Measurements from ENCODE around the gene NUP210.

The NUP210 gene

DNA sequence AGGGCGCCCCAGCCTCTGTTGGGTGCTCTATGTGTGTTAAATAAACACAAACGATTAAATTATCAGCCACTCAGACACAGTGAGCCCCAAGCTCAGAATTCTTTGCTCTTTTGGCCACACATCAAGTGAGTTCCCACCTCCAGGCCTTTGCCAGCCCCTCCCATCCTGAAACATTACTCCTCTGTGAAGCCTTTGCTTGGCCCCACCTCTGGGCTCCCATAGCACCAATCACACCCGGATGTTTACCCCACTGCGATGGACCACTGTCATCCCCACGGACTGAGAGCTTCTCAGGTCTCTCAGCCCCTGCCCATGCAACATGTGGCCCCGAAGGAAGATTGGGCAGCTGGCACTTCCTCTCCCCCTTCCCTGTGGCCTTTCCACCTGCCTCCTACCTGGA is 85.1 kb downstream of the NUP210 start:
- H4K8ac ChIP-seq (ENCODE audit: low read depth, low read length) = no peak overlapping the region
- no peak overlapping the region for H3K4me2 ChIP-seq (ENCODE audit: low read length)
- no peak overlapping the region for H3K56ac ChIP-seq (ENCODE audit: low read length)
- no peak overlapping the region for H3K4ac ChIP-seq (ENCODE audit: low read depth, low read length)
- no peak overlapping the region for H3K4me3 ChIP-seq (ENCODE audit: low read length)
- H3K79me2 ChIP-seq (ENCODE audit: control insufficient read depth, insufficient read depth, low read length) = no peaks in the 10 kb centered on the region
- H3K27me3 ChIP-seq (ENCODE audit: insufficient read depth, low read length, poor library complexity) = no peaks in the 10 kb centered on the region
- no peak overlapping the region for H2BK5ac ChIP-seq (ENCODE audit: low read length)
- no peak overlapping the region for H3K23ac ChIP-seq (ENCODE audit: low read length)
- DNase-seq = no peak
- H3K79me1 ChIP-seq (ENCODE audit: low read length) = no peaks in the 10 kb centered on the region
- H2BK120ac ChIP-seq (ENCODE audit: low read depth, low read length) = no peak overlapping the region
- no CpG with 5 or more reads among the region's 6 CpGs for WGBS (ENCODE audit: extremely low coverage, insufficient coverage, low lambda C conversion rate)
- no peak overlapping the region for H2AK5ac ChIP-seq (ENCODE audit: low read length)
- H3K4me1 ChIP-seq (ENCODE audit: control insufficient read depth, low read depth, low read length) = no peaks in the 10 kb centered on the region
- no peak overlapping the region for H3K27ac ChIP-seq (ENCODE audit: low read depth, low read length)
- H2BK15ac ChIP-seq (replicated peaks; ENCODE audit: low read depth) = no peak overlapping the region
- H4K5ac ChIP-seq (ENCODE audit: low read length) = no peak overlapping the region
- H3K18ac ChIP-seq (ENCODE audit: low read length) = no peak overlapping the region
- H3K36me3 ChIP-seq (ENCODE audit: control insufficient read depth, insufficient read depth, low read length) = no peaks in the 10 kb centered on the region
- no peak overlapping the region for H3K9ac ChIP-seq (ENCODE audit: low read length)

DNA sequence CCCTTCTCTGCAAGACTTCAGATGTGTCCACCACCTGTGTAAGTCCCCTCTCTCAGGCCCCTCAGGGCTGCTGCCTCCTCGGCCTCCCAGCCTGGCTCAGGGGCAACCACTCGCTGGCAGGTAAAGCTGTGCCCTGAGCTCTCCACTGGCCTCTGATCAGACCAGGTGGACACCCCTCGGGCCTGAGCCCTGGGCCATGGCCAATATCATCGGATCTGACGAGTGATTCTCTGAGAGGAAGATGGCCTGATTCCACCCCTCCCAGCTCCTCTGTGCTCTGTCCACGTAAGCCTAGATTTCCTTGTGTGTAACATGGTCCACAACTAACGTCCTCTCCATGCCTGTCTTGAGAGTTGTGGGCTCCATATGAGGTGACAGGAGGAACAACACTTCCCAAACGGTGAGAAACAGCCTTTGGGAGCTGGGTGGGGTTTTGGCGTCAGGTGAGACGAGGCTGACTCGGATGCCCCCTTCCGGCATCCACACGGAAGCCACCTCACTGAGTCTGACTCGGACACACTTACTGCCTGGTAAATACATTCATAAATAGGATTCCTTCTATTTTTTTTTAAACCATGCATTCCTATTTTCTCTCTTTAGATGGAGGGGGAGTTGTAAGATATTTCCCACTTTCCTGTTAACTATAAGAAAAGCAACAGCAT is 86.8 kb downstream of the NUP210 start:
- Histone ChIP-seq H2BK15ac (replicated peaks; ENCODE audit: low read depth) (no peak overlapping the region), H4K8ac (ENCODE audit: low read depth, low read length) (no peak overlapping the region), H3K9ac (ENCODE audit: low read length) (no peak overlapping the region), H3K4me2 (ENCODE audit: low read length) (no peak overlapping the region), H2BK5ac (ENCODE audit: low read length) (no peak overlapping the region), H3K23ac (ENCODE audit: low read length) (no peak overlapping the region), H3K27me3 (ENCODE audit: insufficient read depth, low read length, poor library complexity) (no peaks in the 10 kb centered on the region), H3K79me1 (ENCODE audit: low read length) (no peaks in the 10 kb centered on the region), H3K36me3 (ENCODE audit: control insufficient read depth, insufficient read depth, low read length) (no peaks in the 10 kb centered on the region), H3K56ac (ENCODE audit: low read length) (no peak overlapping the region), H2BK120ac (ENCODE audit: low read depth, low read length) (no peak overlapping the region), H3K4ac (ENCODE audit: low read depth, low read length) (no peak overlapping the region), H3K4me3 (ENCODE audit: low read length) (no peak overlapping the region), H3K18ac (ENCODE audit: low read length) (no peak overlapping the region), H4K5ac (ENCODE audit: low read length) (no peak overlapping the region), H2AK5ac (ENCODE audit: low read length) (no peak overlapping the region), H3K4me1 (ENCODE audit: control insufficient read depth, low read depth, low read length) (no peaks in the 10 kb centered on the region), H3K27ac (ENCODE audit: low read depth, low read length) (no peak overlapping the region), H3K79me2 (ENCODE audit: control insufficient read depth, insufficient read depth, low read length) (no peaks in the 10 kb centered on the region)
- no CpG with 5 or more reads among the region's 14 CpGs for WGBS (ENCODE audit: extremely low coverage, insufficient coverage, low lambda C conversion rate)
- DNase-seq = no peak

DNA sequence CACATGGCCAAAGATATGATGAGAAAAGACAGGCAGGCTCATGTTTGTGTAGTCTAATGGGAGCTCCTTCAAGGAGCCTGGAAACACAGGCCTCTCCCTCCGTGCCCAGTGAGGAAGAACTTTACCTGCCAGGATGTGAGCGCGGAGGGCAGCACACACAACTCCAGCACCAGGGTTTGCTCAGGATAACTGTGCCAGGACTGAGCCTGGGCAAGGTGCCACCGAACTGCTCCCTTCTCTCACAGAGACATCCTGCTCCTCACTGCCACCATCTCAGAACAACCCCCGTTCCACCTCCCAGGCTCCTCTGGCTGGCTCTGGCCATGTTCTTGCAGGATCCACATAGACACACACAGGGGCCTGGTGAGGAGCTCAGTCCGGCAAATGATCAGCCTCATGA is 87.4 kb downstream of the NUP210 start:
- no peak overlapping the region for H3K4me2 ChIP-seq (ENCODE audit: low read length)
- no peak for DNase-seq
- H3K23ac ChIP-seq (ENCODE audit: low read length) = no peak overlapping the region
- H3K4ac ChIP-seq (ENCODE audit: low read depth, low read length) = no peak overlapping the region
- no peaks in the 10 kb centered on the region for H3K27me3 ChIP-seq (ENCODE audit: insufficient read depth, low read length, poor library complexity)
- no peaks in the 10 kb centered on the region for H3K4me1 ChIP-seq (ENCODE audit: control insufficient read depth, low read depth, low read length)
- no peak overlapping the region for H2BK5ac ChIP-seq (ENCODE audit: low read length)
- no CpG with 5 or more reads among the region's 6 CpGs for WGBS (ENCODE audit: extremely low coverage, insufficient coverage, low lambda C conversion rate)
- no peak overlapping the region for H2BK120ac ChIP-seq (ENCODE audit: low read depth, low read length)
- H3K36me3 ChIP-seq (ENCODE audit: control insufficient read depth, insufficient read depth, low read length) = no peaks in the 10 kb centered on the region
- H3K56ac ChIP-seq (ENCODE audit: low read length) = no peak overlapping the region
- no peak overlapping the region for H3K4me3 ChIP-seq (ENCODE audit: low read length)
- H3K79me1 ChIP-seq (ENCODE audit: low read length) = no peaks in the 10 kb centered on the region
- no peak overlapping the region for H3K27ac ChIP-seq (ENCODE audit: low read depth, low read length)
- no peak overlapping the region for H3K9ac ChIP-seq (ENCODE audit: low read length)
- H4K8ac ChIP-seq (ENCODE audit: low read depth, low read length) = no peak overlapping the region
- H3K79me2 ChIP-seq (ENCODE audit: control insufficient read depth, insufficient read depth, low read length) = no peaks in the 10 kb centered on the region
- no peak overlapping the region for H2BK15ac ChIP-seq (replicated peaks; ENCODE audit: low read depth)
- no peak overlapping the region for H4K5ac ChIP-seq (ENCODE audit: low read length)
- no peak overlapping the region for H3K18ac ChIP-seq (ENCODE audit: low read length)
- no peak overlapping the region for H2AK5ac ChIP-seq (ENCODE audit: low read length)

DNA sequence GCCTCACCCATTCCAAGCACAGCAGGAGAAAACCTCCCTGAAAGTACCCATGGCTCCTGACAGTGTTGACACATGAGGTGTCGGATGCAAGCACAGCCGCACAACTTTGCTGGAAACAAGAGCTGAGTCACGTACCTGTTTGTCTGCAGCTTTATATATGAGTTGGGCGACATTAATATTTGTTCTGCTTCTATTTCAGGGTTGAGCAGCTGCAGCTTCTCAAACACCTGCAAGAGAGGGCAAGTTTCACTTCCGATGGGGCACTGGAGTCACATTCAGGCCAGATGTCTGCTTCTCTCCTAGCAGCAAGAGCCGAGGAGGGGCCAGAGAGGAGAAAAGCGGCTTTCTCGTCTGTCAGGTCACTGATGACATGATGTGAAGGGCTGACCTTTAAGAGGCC is 88.0 kb downstream of the NUP210 start:
- no peak overlapping the region for H2AK5ac ChIP-seq (ENCODE audit: low read length)
- H3K18ac ChIP-seq (ENCODE audit: low read length) = no peak overlapping the region
- no peak overlapping the region for H3K4ac ChIP-seq (ENCODE audit: low read depth, low read length)
- no peak overlapping the region for H4K5ac ChIP-seq (ENCODE audit: low read length)
- no peak overlapping the region for H2BK15ac ChIP-seq (replicated peaks; ENCODE audit: low read depth)
- no peak overlapping the region for H3K56ac ChIP-seq (ENCODE audit: low read length)
- no peak overlapping the region for H2BK120ac ChIP-seq (ENCODE audit: low read depth, low read length)
- no CpG with 5 or more reads among the region's 8 CpGs for WGBS (ENCODE audit: extremely low coverage, insufficient coverage, low lambda C conversion rate)
- no peaks in the 10 kb centered on the region for H3K79me1 ChIP-seq (ENCODE audit: low read length)
- no peak overlapping the region for H2BK5ac ChIP-seq (ENCODE audit: low read length)
- no peak overlapping the region for H3K4me3 ChIP-seq (ENCODE audit: low read length)
- H3K79me2 ChIP-seq (ENCODE audit: control insufficient read depth, insufficient read depth, low read length) = no peaks in the 10 kb centered on the region
- H4K8ac ChIP-seq (ENCODE audit: low read depth, low read length) = no peak overlapping the region
- H3K27ac ChIP-seq (ENCODE audit: low read depth, low read length) = no peak overlapping the region
- no peak overlapping the region for H3K23ac ChIP-seq (ENCODE audit: low read length)
- no peaks in the 10 kb centered on the region for H3K4me1 ChIP-seq (ENCODE audit: control insufficient read depth, low read depth, low read length)
- H3K9ac ChIP-seq (ENCODE audit: low read length) = no peak overlapping the region
- H3K36me3 ChIP-seq (ENCODE audit: control insufficient read depth, insufficient read depth, low read length) = no peaks in the 10 kb centered on the region
- no peak overlapping the region for H3K4me2 ChIP-seq (ENCODE audit: low read length)
- H3K27me3 ChIP-seq (ENCODE audit: insufficient read depth, low read length, poor library complexity) = no peaks in the 10 kb centered on the region
- no peak for DNase-seq

DNA sequence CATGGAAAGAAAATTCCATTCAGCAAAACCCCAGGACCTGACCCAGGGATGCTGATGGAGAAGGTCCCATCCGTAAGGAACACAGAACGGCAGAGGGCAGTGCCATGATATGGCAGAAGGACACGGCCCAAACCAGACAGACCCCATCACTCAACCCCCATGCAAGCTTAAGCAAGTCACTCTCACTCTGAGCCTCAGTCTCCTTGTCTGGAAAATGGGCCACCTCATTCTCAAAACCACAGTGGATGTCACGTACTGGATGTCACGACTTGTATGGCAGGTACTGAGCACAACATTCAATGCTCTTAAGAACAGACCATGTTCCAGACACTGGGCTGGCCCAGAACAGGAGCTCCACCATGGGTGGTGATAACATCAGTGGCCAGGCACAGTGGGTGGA is 90.4 kb downstream of the NUP210 start:
- H2BK5ac ChIP-seq (ENCODE audit: low read length) = no peak overlapping the region
- H3K27ac ChIP-seq (ENCODE audit: low read depth, low read length) = no peak overlapping the region
- no peak overlapping the region for H2BK120ac ChIP-seq (ENCODE audit: low read depth, low read length)
- H3K23ac ChIP-seq (ENCODE audit: low read length) = no peak overlapping the region
- H3K79me1 ChIP-seq (ENCODE audit: low read length) = no peaks in the 10 kb centered on the region
- H4K5ac ChIP-seq (ENCODE audit: low read length) = no peak overlapping the region
- no peak for DNase-seq
- H2AK5ac ChIP-seq (ENCODE audit: low read length) = no peak overlapping the region
- no peaks in the 10 kb centered on the region for H3K79me2 ChIP-seq (ENCODE audit: control insufficient read depth, insufficient read depth, low read length)
- WGBS (ENCODE audit: extremely low coverage, insufficient coverage, low lambda C conversion rate) = no CpG with 5 or more reads among the region's 5 CpGs
- no peak overlapping the region for H3K56ac ChIP-seq (ENCODE audit: low read length)
- no peak overlapping the region for H3K9ac ChIP-seq (ENCODE audit: low read length)
- no peaks in the 10 kb centered on the region for H3K36me3 ChIP-seq (ENCODE audit: control insufficient read depth, insufficient read depth, low read length)
- no peak overlapping the region for H3K18ac ChIP-seq (ENCODE audit: low read length)
- H3K4me2 ChIP-seq (ENCODE audit: low read length) = no peak overlapping the region
- no peaks in the 10 kb centered on the region for H3K27me3 ChIP-seq (ENCODE audit: insufficient read depth, low read length, poor library complexity)
- H4K8ac ChIP-seq (ENCODE audit: low read depth, low read length) = no peak overlapping the region
- H3K4me3 ChIP-seq (ENCODE audit: low read length) = no peak overlapping the region
- H2BK15ac ChIP-seq (replicated peaks; ENCODE audit: low read depth) = no peak overlapping the region
- H3K4me1 ChIP-seq (ENCODE audit: control insufficient read depth, low read depth, low read length) = no peaks in the 10 kb centered on the region
- H3K4ac ChIP-seq (ENCODE audit: low read depth, low read length) = no peak overlapping the region

DNA sequence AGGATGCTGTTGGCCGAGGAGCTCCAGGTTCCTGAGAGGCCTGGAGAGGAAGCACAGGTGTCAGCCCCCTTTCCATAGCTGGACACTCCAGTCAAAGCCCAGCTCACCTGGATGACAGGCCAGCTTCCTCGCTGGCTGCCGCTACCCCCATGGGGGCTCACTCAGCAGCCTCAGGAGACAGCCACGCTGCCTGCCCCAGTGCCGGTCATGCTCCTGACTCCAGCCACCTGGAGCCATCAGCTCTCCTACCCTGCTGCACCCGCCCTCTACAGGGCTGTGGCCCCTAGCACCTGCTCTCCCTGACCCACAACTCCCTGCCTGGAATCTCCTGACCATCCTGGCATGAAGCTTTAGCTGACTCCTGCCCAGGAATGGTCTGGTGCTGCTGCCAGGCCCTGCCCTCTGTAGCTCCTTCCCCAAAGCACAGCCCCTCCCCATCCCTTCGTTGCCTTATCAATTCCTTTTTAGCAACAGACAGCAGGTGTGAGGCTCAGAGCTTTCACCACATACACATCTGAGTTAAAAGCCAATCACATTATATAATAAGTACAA is 94.2 kb downstream of the NUP210 start:
- H3K79me2 ChIP-seq (ENCODE audit: control insufficient read depth, insufficient read depth, low read length) = no peaks in the 10 kb centered on the region
- no peaks in the 10 kb centered on the region for H3K4me1 ChIP-seq (ENCODE audit: control insufficient read depth, low read depth, low read length)
- no peaks in the 10 kb centered on the region for H3K36me3 ChIP-seq (ENCODE audit: control insufficient read depth, insufficient read depth, low read length)
- H2BK15ac ChIP-seq (replicated peaks; ENCODE audit: low read depth) = no peak overlapping the region
- H3K18ac ChIP-seq (ENCODE audit: low read length) = no peak overlapping the region
- H3K56ac ChIP-seq (ENCODE audit: low read length) = no peak overlapping the region
- WGBS (ENCODE audit: extremely low coverage, insufficient coverage, low lambda C conversion rate) = no CpG with 5 or more reads among the region's 7 CpGs
- no peak overlapping the region for H4K8ac ChIP-seq (ENCODE audit: low read depth, low read length)
- no peak overlapping the region for H4K5ac ChIP-seq (ENCODE audit: low read length)
- no peak for DNase-seq
- H3K9ac ChIP-seq (ENCODE audit: low read length) = no peak overlapping the region
- H3K4me3 ChIP-seq (ENCODE audit: low read length) = no peak overlapping the region
- no peak overlapping the region for H3K4ac ChIP-seq (ENCODE audit: low read depth, low read length)
- no peak overlapping the region for H2AK5ac ChIP-seq (ENCODE audit: low read length)
- H3K27ac ChIP-seq (ENCODE audit: low read depth, low read length) = no peak overlapping the region
- H2BK120ac ChIP-seq (ENCODE audit: low read depth, low read length) = no peak overlapping the region
- H3K4me2 ChIP-seq (ENCODE audit: low read length) = no peak overlapping the region
- no peak overlapping the region for H3K23ac ChIP-seq (ENCODE audit: low read length)
- H2BK5ac ChIP-seq (ENCODE audit: low read length) = no peak overlapping the region
- H3K79me1 ChIP-seq (ENCODE audit: low read length) = no peaks in the 10 kb centered on the region
- H3K27me3 ChIP-seq (ENCODE audit: insufficient read depth, low read length, poor library complexity) = no peaks in the 10 kb centered on the region
